ENCODE data around the gene PRRC1. TPM values are rescaled to one million over a fixed set of nuclear protein-coding genes. Genes with fewer than 3 reads are reported as not detected.
"Not testable (repeated sequence)": the region's sequence is repeated elsewhere in the genome, so short reads cannot be mapped to it uniquely, and the experiment has no call there.

The PRRC1 gene
- total RNA-seq, 1 donor from 2014 or later = 56.9 TPM

- peaks cover 24% of the 10 kb centered on the region for H3K36me3 Mint-ChIP-seq (ENCODE audit: low read depth)
- intact Hi-C loops (cut with micrococcal nuclease) = loop anchor here (5.0 to 10.0 kb wide), 3 partner anchors 441 to 569 kb away; partner anchors contain the start of genes C5orf63, MARCHF3 and SLC12A2
- DNase-seq (ENCODE audit: low spot score) = no peak
- H3K4me3 Mint-ChIP-seq (ENCODE audit: low read depth) = no peak overlapping the region
- no peak overlapping the region for H3K27ac Mint-ChIP-seq
- peaks cover 17% of the 10 kb centered on the region for H3K4me1 Mint-ChIP-seq (ENCODE audit: low read depth)
- H3K9me3 Mint-ChIP-seq = peaks cover 4% of the 10 kb centered on the region
- peaks cover 22% of the 10 kb centered on the region for H3K27me3 Mint-ChIP-seq (ENCODE audit: low read depth)
These were observed 1.6 kb upstream of the PRRC1 start for GRCh38 chr5:127515693-127516440.

- H3K27ac Mint-ChIP-seq = peak overlapping the region; percentile 46
- peaks cover 23% of the 10 kb centered on the region for H3K4me1 Mint-ChIP-seq (ENCODE audit: low read depth)
- H3K9me3 Mint-ChIP-seq = peaks cover 15% of the 10 kb centered on the region
- no peak for DNase-seq (ENCODE audit: low spot score)
- H3K36me3 Mint-ChIP-seq (ENCODE audit: low read depth) = peaks cover 34% of the 10 kb centered on the region
- peak overlapping the region; percentile 77 for H3K4me3 Mint-ChIP-seq (ENCODE audit: low read depth)
- intact Hi-C loops (cut with micrococcal nuclease) = loop anchor here (1.0 to 10.0 kb wide), 4 partner anchors 442 to 739 kb away; partner anchors contain the start of genes C5orf63, MARCHF3 and SLC12A2
- H3K27me3 Mint-ChIP-seq (ENCODE audit: low read depth) = peaks cover 14% of the 10 kb centered on the region
These were observed 345 bp upstream of the PRRC1 start for GRCh38 chr5:127517110-127517479.

GRCh38 chr5:127518319-127518621 lies 830 bp downstream of the PRRC1 start:
- intact Hi-C loops (cut with micrococcal nuclease) = loop anchor here (5.0 to 10.0 kb wide), 3 partner anchors 443 to 567 kb away; partner anchors contain the start of genes C5orf63, MARCHF3 and SLC12A2
- DNase-seq (ENCODE audit: low spot score) = no peak

GRCh38 chr5:127519527-127519926 lies 2.1 kb downstream of the PRRC1 start:
- peak overlapping the region; percentile 70 for H3K4me3 Mint-ChIP-seq (ENCODE audit: low read depth)
- intact Hi-C loops (cut with micrococcal nuclease) = loop anchor here (5.0 to 10.0 kb wide), 3 partner anchors 445 to 565 kb away; partner anchors contain the start of genes C5orf63, MARCHF3 and SLC12A2
- peaks cover 5% of the 10 kb centered on the region for H3K27me3 Mint-ChIP-seq (ENCODE audit: low read depth)
- peaks cover 19% of the 10 kb centered on the region for H3K9me3 Mint-ChIP-seq
- H3K36me3 Mint-ChIP-seq (ENCODE audit: low read depth) = peaks cover 54% of the 10 kb centered on the region
- no peak for DNase-seq (ENCODE audit: low spot score)
- no peak overlapping the region for H3K27ac Mint-ChIP-seq
- H3K4me1 Mint-ChIP-seq (ENCODE audit: low read depth) = peaks cover 23% of the 10 kb centered on the region

More at GRCh38 chr5:127518319-127518621, 830 bp downstream of the PRRC1 start:
- peaks cover 9% of the 10 kb centered on the region for H3K27me3 Mint-ChIP-seq (ENCODE audit: low read depth)
- H3K4me3 Mint-ChIP-seq (ENCODE audit: low read depth) = peak overlapping the region; percentile 85
- H3K9me3 Mint-ChIP-seq = peaks cover 19% of the 10 kb centered on the region
- H3K36me3 Mint-ChIP-seq (ENCODE audit: low read depth) = peaks cover 45% of the 10 kb centered on the region
- peaks cover 23% of the 10 kb centered on the region for H3K4me1 Mint-ChIP-seq (ENCODE audit: low read depth)
- peak overlapping the region; percentile 75 for H3K27ac Mint-ChIP-seq

GRCh38 chr5:127521138-127521770 lies 3.8 kb downstream of the PRRC1 start:
- no peak overlapping the region for H3K4me3 Mint-ChIP-seq (ENCODE audit: low read depth)
- DNase-seq (ENCODE audit: low spot score) = no peak
- peaks cover 68% of the 10 kb centered on the region for H3K36me3 Mint-ChIP-seq (ENCODE audit: low read depth)
- intact Hi-C loops (cut with micrococcal nuclease) = no loop called here
- H3K9me3 Mint-ChIP-seq = peaks cover 19% of the 10 kb centered on the region
- H3K27me3 Mint-ChIP-seq (ENCODE audit: low read depth) = no peaks in the 10 kb centered on the region
- no peak overlapping the region for H3K27ac Mint-ChIP-seq
- H3K4me1 Mint-ChIP-seq (ENCODE audit: low read depth) = peaks cover 23% of the 10 kb centered on the region

- DNase-seq (ENCODE audit: low spot score) = no peak
- Mint-ChIP-seq H3K4me3 (ENCODE audit: low read depth) (no peak overlapping the region), H3K27me3 (ENCODE audit: low read depth) (no peaks in the 10 kb centered on the region), H3K36me3 (ENCODE audit: low read depth) (peaks cover 76% of the 10 kb centered on the region), H3K27ac (no peak overlapping the region), H3K4me1 (ENCODE audit: low read depth) (peaks cover 10% of the 10 kb centered on the region), H3K9me3 (peaks cover 19% of the 10 kb centered on the region)
- intact Hi-C loops (cut with micrococcal nuclease) = no loop called here
These were observed 7.7 kb downstream of the PRRC1 start for GRCh38 chr5:127525181-127525580.

GRCh38 chr5:127529904-127530682 lies 12.7 kb downstream of the PRRC1 start:
- Mint-ChIP-seq H3K27me3 (ENCODE audit: low read depth) (no peaks in the 10 kb centered on the region), H3K36me3 (ENCODE audit: low read depth) (peaks cover 67% of the 10 kb centered on the region), H3K4me3 (ENCODE audit: low read depth) (no peak overlapping the region), H3K4me1 (ENCODE audit: low read depth) (no peaks in the 10 kb centered on the region), H3K27ac (no peak overlapping the region), H3K9me3 (no peaks in the 10 kb centered on the region)
- intact Hi-C loops (cut with micrococcal nuclease) = no loop called here
- no peak for DNase-seq (ENCODE audit: low spot score)

- intact Hi-C loops (cut with micrococcal nuclease) = no loop called here
- no peaks in the 10 kb centered on the region for H3K27me3 Mint-ChIP-seq (ENCODE audit: low read depth)
- H3K27ac Mint-ChIP-seq = no peak overlapping the region
- no peak overlapping the region for H3K4me3 Mint-ChIP-seq (ENCODE audit: low read depth)
- DNase-seq (ENCODE audit: low spot score) = no peak
- peaks cover 77% of the 10 kb centered on the region for H3K36me3 Mint-ChIP-seq (ENCODE audit: low read depth)
- H3K9me3 Mint-ChIP-seq = peaks cover 10% of the 10 kb centered on the region
- H3K4me1 Mint-ChIP-seq (ENCODE audit: low read depth) = no peaks in the 10 kb centered on the region
These were observed 19.2 kb downstream of the PRRC1 start for GRCh38 chr5:127536687-127537086.

GRCh38 chr5:127540553-127540952 lies 23.1 kb downstream of the PRRC1 start:
- H3K4me3 Mint-ChIP-seq (ENCODE audit: low read depth); intact Hi-C loops (cut with micrococcal nuclease); H3K27ac Mint-ChIP-seq; H3K27me3 Mint-ChIP-seq (ENCODE audit: low read depth); DNase-seq (ENCODE audit: low spot score); H3K4me1 Mint-ChIP-seq (ENCODE audit: low read depth): not testable (repeated sequence)
- Mint-ChIP-seq H3K9me3 (peaks cover 10% of the 10 kb centered on the region), H3K36me3 (ENCODE audit: low read depth) (peaks cover 71% of the 10 kb centered on the region)

GRCh38 chr5:127545249-127545648 lies 27.8 kb downstream of the PRRC1 start:
- H3K27ac Mint-ChIP-seq; H3K27me3 Mint-ChIP-seq (ENCODE audit: low read depth); H3K4me1 Mint-ChIP-seq (ENCODE audit: low read depth); H3K4me3 Mint-ChIP-seq (ENCODE audit: low read depth); H3K9me3 Mint-ChIP-seq; DNase-seq (ENCODE audit: low spot score); intact Hi-C loops (cut with micrococcal nuclease): not testable (repeated sequence)
- peaks cover 62% of the 10 kb centered on the region for H3K36me3 Mint-ChIP-seq (ENCODE audit: low read depth)

- Mint-ChIP-seq H3K27ac (no peak overlapping the region), H3K4me1 (ENCODE audit: low read depth) (peaks cover 6% of the 10 kb centered on the region), H3K9me3 (no peaks in the 10 kb centered on the region), H3K27me3 (ENCODE audit: low read depth) (no peaks in the 10 kb centered on the region), H3K36me3 (ENCODE audit: low read depth) (peaks cover 55% of the 10 kb centered on the region), H3K4me3 (ENCODE audit: low read depth) (no peak overlapping the region)
- intact Hi-C loops (cut with micrococcal nuclease) = no loop called here
- DNase-seq (ENCODE audit: low spot score) = no peak
These were observed 32.1 kb downstream of the PRRC1 start for GRCh38 chr5:127549551-127549950.

- Mint-ChIP-seq H3K27ac (no peak overlapping the region), H3K27me3 (ENCODE audit: low read depth) (no peaks in the 10 kb centered on the region), H3K36me3 (ENCODE audit: low read depth) (peaks cover 47% of the 10 kb centered on the region), H3K9me3 (no peaks in the 10 kb centered on the region), H3K4me1 (ENCODE audit: low read depth) (peaks cover 6% of the 10 kb centered on the region), H3K4me3 (ENCODE audit: low read depth) (no peak overlapping the region)
- DNase-seq (ENCODE audit: low spot score) = no peak
- intact Hi-C loops (cut with micrococcal nuclease) = no loop called here
These were observed 33.4 kb downstream of the PRRC1 start for GRCh38 chr5:127550652-127551409.
